Activated CD4-positive, alpha-beta T cell treated with anti-CD3 and anti-CD28 coated beads, Interleukin-2, amount 50 U/mL, for 4 hours (primary cell): ENCODE measurements around the gene DTX2.
A peak's percentile ranks its signal among the peaks of the same experiment; 100 is the strongest.
"Not testable (repeated sequence)": the region's sequence is repeated elsewhere in the genome, so short reads cannot be mapped to it uniquely, and the experiment has no call there.

ENCODE experiments used
- DNase-seq, 2 experiments: peaks; one replicate each; pipeline ENCODE4 v3.0.0-alpha.2; 2020

Gene DTX2

GRCh38 chr7:76513817-76514799 is 52.6 kb downstream of the DTX2 start:
- DNase-seq, result no peak

GRCh38 chr7:76514926-76515771 is 53.6 kb downstream of the DTX2 start:
- DNase-seq, result no peak

- DNase-seq, result peak; percentile 20 to 33
These were observed 54.5 kb downstream of the DTX2 start for GRCh38 chr7:76515999-76516443.

GRCh38 chr7:76516932-76517331 is 55.4 kb downstream of the DTX2 start:
- DNase-seq, result not testable (repeated sequence)

GRCh38 chr7:76526183-76526582 is 64.7 kb downstream of the DTX2 start:
- DNase-seq, result not testable (repeated sequence)

- not testable (repeated sequence) for DNase-seq
These were observed 70.1 kb downstream of the DTX2 start for GRCh38 chr7:76531643-76532042.

GRCh38 chr7:76543197-76543596 is 81.7 kb downstream of the DTX2 start, which contains the start of gene SPDYE16:
TSS of gene SPDYE16 (minus strand) at chr7:76543297. CDS start at chr7:76541459, 1,838 bp downstream.
- DNase-seq, result not testable (repeated sequence)

- peak; percentile 87 to 90 for DNase-seq
These were observed 87.7 kb downstream of the DTX2 start for GRCh38 chr7:76549025-76549854.

GRCh38 chr7:76549855-76550248 is 88.3 kb downstream of the DTX2 start:
- not testable (repeated sequence) for DNase-seq

- not testable (repeated sequence) for DNase-seq
These were observed 90.5 kb downstream of the DTX2 start for GRCh38 chr7:76551992-76552391.
